Stimulated activated CD4-positive, alpha-beta T cell treated with anti-CD3 and anti-CD28 coated beads, Interleukin-1b, Interleukin-23, amount 100 ng/mL, for 48 hours (primary cell): ENCODE results near the gene TRAK1.

ENCODE experiments used
- DNase-seq: peaks from one replicate; pipeline ENCODE4 v3.0.0-alpha.2; 2020

The TRAK1 gene

GRCh38 chr3:42159706-42160472 lies 68.7 kb downstream of the TRAK1 start:
- DNase-seq = peak; percentile 5

GRCh38 chr3:42161050-42161935 lies 70.1 kb downstream of the TRAK1 start:
- no peak for DNase-seq

DNA sequence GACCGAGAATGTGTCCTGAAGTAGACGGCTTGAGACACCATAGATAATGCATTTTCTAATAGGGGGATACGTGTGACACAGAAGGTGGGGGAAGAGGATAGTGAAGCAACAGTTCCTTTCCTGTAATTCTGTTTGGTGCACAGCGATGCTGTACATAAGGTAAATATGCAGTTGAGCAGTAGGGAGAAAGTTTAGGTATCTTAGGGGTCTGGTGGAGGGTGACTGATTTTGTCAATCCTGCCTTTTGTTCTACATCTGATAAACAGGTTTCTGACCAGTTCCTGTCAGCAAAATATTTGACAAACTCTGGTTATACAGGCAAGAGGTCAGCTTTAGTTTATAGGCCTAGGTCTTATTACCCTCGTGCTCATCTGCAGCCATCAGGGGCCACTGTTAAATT lies 71.3 kb downstream of the TRAK1 start:
- no peak for DNase-seq

GRCh38 chr3:42163622-42164244 lies 72.6 kb downstream of the TRAK1 start:
- no peak for DNase-seq

- DNase-seq = no peak
These were observed 73.5 kb downstream of the TRAK1 start for GRCh38 chr3:42164656-42165055.

DNA sequence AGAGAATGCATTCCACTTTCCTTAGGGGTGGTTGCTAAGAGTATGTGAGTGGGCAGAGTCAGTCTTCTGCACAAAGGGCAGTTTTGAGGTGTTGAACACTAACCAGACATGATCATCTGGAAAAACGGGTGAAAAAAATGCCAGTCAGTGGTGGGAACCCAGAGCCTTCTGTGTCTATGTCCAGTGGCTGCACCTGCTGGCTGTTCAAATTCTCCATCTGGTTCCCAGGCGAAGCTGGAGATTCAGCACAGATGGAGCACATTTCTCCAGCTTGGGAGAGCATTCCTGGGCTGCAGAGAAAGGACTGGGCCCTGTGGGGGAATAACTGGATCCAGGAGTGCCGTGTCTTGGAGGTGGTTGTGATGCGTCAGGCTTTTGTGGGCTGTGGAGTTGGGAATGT lies 74.1 kb downstream of the TRAK1 start:
- DNase-seq = no peak

DNA sequence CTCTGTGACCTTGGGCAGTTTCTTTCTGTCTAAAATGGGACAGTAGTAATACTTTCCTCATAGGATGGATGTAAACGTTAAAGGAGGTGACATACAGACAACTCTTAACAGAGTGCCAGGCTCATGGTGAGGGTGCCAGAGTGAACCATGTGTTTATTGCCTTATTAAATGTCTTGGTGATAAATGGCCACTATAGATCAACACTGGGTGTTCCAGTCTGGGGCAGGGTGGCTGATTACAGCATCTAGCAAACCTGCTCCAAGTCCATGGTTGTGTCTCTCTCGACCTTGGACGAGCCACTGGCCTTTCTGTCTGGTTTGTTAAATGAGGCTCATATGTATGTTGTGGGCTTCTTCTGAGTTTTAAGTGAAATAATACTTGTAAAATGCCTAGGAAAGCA lies 75.1 kb downstream of the TRAK1 start:
- no peak for DNase-seq

DNA sequence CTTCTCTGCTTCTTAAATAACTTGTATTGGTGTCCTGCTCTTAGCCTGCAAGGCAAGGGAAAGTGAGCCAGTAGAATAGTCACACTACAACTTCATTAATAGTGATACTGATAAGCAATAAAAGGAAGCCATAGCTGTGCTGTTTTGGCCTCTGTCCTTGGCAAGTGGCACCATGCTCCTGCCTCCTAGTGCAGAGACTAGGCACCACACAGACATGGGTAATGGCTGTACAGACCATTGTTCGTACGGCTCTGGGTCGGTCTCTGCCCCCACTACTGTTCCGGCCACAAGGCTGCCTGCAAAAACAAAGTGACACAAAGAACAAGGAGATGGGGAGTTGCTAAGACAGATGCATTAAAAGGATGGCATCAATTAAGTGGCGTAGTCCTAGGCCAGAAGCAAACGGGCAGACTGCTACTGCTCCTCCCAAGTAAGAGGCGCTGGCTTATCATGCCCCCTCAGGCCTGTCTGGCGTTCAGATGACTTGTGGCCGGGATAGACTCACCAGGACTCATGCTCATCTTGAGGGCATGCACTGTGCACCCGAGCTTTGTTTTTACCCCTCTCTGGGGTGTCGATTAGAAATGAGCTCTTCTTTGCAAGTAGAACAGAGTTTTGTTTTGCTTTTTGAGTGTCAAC lies 75.6 kb downstream of the TRAK1 start:
- DNase-seq = no peak

GRCh38 chr3:42169579-42170120 lies 78.5 kb downstream of the TRAK1 start:
- DNase-seq = no peak

GRCh38 chr3:42172047-42172654 lies 81.0 kb downstream of the TRAK1 start:
- no peak for DNase-seq

- no peak for DNase-seq
These were observed 82.2 kb downstream of the TRAK1 start for GRCh38 chr3:42173307-42173706.

DNA sequence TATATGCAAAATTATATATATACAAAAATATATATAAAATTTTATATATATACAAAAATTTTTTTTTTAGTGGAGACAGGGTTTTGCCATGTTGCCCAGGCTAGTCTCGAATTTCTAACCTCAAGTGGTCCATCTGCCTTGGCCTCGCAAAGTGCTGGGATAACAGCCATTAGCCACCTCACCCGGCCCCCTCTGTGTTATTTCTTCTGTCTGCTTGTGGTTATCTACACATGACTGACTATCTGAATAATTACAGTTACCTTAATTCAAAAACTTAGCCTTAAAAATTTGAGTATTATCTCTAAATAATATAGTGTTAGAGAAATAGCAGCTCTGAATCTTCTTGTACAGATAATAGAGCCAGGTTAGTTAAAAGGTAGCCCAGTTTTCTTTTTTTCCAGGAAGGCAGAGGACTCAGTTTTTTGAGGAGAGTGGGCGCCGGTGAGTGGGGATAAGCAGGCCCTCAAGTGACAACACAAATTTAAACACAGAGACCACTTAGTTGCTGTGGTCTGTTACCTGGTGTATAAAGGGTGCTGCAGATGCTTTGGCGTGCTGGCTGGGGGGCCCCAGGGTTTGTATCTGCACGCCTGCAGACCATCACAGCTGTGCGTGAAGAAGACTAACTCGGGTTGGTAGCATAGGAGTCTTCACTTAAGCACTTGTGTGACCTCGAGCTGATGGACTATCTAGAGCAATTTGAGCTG lies 83.7 kb downstream of the TRAK1 start:
- DNase-seq = no peak

DNA sequence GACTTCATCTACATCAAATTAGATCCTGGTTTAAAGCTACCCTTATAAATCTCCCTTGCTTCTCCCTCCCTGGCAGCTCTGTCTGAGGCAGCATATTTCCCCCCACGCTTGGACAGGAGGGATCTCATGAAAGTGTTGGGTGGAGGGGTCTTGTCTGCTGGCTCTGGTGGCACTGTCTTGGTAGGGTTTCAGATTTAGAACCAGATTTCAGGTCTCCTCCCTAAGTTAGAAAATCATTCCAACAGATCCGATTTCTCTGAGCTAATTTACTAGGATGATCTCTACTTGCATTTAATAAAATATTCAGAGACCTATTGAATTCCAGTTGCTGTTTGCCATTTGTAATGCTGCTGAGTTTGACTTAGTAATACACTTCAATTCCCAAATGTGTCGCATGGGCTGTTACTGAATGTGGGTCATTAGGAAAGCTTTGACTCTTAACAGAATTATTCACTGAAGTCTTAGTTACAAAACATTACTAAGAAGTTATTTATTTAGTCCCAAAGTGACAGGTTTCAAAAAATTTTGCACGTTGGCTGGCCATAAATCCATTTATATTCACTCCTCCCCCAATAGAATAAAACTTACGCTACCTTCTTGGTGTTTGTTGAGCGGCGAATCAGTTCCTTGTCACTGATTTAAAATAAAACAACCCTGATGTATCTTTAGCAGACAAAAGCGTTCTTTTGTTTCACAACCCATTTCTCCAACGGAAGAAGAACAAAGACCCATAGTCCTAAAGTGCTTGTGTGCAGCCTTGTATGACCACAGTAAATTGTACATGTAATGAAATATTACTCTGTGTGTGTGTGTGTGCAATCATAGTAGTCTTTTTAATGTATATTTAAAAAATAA lies 84.5 kb downstream of the TRAK1 start:
- no peak for DNase-seq

DNA sequence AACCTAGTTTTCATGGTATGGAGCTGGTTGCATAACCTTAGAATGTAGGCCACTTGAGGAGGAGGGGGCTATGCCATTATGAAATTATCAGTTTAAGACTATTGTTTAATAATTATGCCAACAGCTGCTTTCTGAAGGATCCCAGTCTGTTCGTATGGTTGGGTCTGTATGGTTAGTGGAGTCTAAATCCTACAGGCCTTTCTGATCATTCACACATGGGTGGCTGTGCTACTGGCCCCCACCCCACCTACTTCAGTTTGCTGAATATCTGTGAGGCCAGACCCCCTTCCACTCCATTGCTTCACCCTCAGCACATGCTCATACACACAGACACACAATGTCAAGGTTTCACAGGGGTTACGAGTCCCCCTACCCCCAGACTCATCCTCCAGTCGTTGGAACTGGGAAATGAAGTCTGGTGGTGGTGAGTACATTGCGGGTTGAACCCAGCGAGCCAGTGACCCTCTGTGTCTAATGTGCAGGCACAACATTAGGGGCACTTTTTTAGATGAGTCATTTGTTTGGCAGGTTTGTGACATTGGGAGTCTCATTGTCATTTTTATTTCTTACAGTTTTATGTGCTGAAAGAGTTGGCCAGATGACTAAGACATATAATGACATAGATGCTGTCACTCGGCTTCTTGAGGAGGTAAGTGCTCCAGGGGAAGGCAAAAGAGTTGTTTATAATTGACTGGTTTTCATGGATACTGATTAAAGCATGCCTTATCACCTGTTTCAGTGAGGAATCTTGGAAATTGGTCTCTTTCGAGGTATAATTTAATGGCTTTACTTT lies 85.3 kb downstream of the TRAK1 start:
- no peak for DNase-seq

DNA sequence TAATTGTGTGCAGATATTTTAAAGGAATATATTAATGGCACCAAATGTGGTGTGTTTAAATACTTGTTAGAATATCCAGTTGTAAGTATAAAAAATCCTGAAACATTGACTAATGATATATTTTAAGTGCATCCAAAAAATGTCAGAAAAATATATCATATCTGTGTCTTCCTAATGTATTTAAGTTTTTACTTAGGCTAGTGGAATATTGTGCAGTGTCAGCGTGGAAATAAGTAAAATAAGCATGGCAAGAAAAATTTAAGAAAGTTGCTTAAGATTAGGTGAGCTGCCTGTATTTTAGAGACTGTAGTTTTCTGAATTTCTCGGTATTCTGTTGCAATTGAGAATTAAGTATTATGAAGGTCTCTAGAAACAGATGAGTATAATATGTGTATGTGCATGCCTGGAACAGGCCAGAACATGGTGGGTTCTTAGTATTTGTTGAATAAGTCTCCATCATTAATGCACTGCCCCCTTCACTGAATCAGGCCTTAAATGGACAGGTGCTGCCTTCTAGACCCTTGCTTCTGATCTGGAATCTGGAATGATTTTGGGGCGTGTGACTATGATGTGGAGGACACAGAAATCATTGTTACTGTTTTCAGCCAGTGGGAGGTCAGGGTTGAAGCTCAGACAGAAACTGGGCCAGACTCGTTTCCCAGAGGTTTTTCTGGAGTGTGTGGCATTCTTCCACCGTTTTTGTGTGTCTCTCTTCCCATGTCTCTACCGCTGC lies 86.1 kb downstream of the TRAK1 start:
- no peak for DNase-seq

GRCh38 chr3:42177801-42178150 lies 86.6 kb downstream of the TRAK1 start:
- no peak for DNase-seq

- peak; percentile 12 for DNase-seq
These were observed 88.1 kb downstream of the TRAK1 start for GRCh38 chr3:42179110-42179725.

DNA sequence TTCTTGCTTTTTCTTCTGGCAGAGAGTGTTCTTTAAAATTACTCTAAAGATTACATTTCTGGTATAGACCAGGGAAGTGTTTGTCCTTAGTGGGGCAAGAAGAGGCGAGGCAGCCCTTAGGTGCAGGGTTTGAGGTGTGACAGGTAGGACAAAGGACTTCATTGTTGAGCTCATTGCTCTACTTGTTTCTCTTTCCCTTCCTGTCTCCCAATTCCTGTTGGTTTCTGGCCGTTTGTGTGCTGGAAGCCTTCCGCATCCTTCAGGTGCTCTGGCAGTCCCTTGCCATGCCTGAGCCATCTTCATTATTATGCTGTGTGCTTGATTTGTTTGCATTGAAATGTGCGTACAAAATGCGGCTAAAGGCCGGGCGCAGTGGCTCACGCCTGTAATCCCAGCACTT lies 89.7 kb downstream of the TRAK1 start:
- no peak for DNase-seq

- no peak for DNase-seq
These were observed 91.4 kb downstream of the TRAK1 start for GRCh38 chr3:42182555-42182954.
